Body of pancreas (tissue), 4 donors: ENCODE results near the gene TTC28. TPM values are rescaled to one million over a fixed set of nuclear protein-coding genes. Genes with fewer than 3 reads are reported as not detected.

ENCODE experiments used
- ATAC-seq: fragments of 150-250 bp; one replicate; pipeline ENCODE4 v1.9.1; 2016
- DNase-seq, 4 donors: peaks; one replicate each; pipeline ENCODE4 v3.0.0-alpha.2; 2019
- H3K27ac ChIP-seq, 4 donors: fragments of 200-600 bp; sonication (generic); 1 replicate in 3 of 4; 2 replicates in 1 of 4; pipeline versions ENCODE4 v1.5.1 to v1.6.1; 2016 to 2019; ENCODE audit warnings: mild to moderate bottlenecking in 1 of 4, mixed read lengths in 1 of 4, moderate library complexity in 1 of 4
- H3K27me3 ChIP-seq, 2 donors: fragments of 200-600 bp; sonication (generic); one replicate each; pipeline ENCODE4 v1.6.0; 2016; ENCODE audit warnings: mild to moderate bottlenecking in 1 of 2
- H3K36me3 ChIP-seq, 2 donors: fragments of 200-600 bp; sonication (generic); replicated peaks in 1 of 2; 2 replicates each; pipeline ENCODE4 v1.5.1; 2016; ENCODE audit warnings: low read depth in 2 of 2; ENCODE audit not compliant: insufficient read depth in 1 of 2
- H3K4me1 ChIP-seq: fragments of 200-600 bp; sonication (generic); one replicate; pipeline ENCODE4 v1.6.0; 2016
- H3K4me3 ChIP-seq, 2 donors: fragments of 200-600 bp; sonication (generic); 1 replicate in 1 of 2; 2 replicates in 1 of 2; pipeline ENCODE4 v1.5.1; 2016 to 2019
- H3K9me3 ChIP-seq, 3 donors: fragments of 200-600 bp; sonication (generic); 1 replicate in 2 of 3; 2 replicates in 1 of 3; pipeline ENCODE4 v1.5.1; 2016
- POLR2A ChIP-seq, 3 donors: fragments of 450-650 bp; IDR thresholded peaks; one replicate each; pipeline ENCODE4 v1.6.1; 2016; ENCODE audit warnings: antibody characterized with exemption in 3 of 3, mild to moderate bottlenecking in 2 of 3
- WGBS, 2 donors: methylation state at CpG; one replicate each; pipeline ENCODE4 v1.1.5; 2017; 5-methylcytosine and 5-hydroxymethylcytosine counted together
- intact Hi-C: fragments of 100-400 bp; cut with DNase I; formaldehyde crosslinking; loops from one replicate; pipeline ENCODE4 v1.15.1; 2023
- total RNA-seq, 2 donors: library from RNA; depleted of rRNA; stranded (reverse); fragments of >200 nt; gene quantifications; one replicate each; pipeline ENCODE4 v1.1.0, GENCODE V29; 2016
- TF ChIP-seq, protein P1 (sequence below), 7 experiments: fragments of 450-650 bp in 4 of 7; fragments of 200-600 bp in 3 of 7; sonication (generic) in 3 of 7; IDR thresholded peaks; one replicate each; pipeline ENCODE4 v1.5.1; 2016 to 2019; ENCODE audit warnings: antibody characterized with exemption in 7 of 7

The TTC28 gene
- total RNA-seq, 2 donors from 2014 or later: 21.0 to 87.3 TPM

DNA sequence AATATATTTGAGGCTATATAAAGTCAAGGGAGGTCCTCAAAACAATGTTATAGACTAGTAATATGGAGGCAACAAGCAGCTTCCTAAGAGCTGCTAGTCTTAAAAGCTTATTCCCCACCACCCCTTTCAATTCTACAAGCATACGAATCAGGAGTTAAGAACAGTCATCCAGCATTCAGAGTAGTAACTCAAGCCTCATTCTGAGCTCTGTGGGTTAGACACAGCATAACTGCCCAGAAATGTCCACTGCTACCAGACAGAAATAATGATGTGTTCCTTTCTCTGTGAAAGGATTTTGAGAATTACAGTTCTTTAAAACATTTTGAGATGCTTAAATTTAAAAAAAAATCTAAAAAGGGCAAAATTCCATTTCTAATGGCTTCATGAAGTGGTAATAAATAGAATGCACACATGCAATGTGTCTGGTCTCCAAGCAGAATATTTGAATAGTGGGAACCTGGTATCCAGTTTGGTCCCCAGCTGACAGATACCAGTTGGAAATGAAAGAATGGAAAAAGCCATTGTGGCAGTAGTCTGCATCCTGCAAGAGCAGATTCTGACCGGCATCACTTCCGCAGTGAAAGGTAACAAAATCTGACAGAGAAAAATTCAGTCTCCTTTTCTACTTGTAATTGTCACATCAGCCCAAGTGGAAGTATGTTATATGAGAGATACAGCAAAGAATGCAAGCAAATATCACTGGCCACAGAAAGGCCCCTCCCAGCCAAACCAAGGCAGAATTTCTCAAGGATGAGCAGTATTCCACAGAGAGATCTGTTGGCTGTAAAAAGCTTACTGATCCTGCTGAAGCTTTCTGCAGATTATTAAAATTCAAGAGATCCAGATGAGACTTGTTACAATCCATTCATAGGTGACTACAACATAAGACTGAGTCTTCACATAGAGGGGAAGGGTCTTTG lies 449.8 kb downstream of the TTC28 start:
- Histone ChIP-seq H3K27ac (no peak overlapping the region), H3K27me3 (no peaks in the 10 kb centered on the region), H3K9me3 (no peaks in the 10 kb centered on the region), H3K36me3 (no peaks in the 10 kb centered on the region), H3K4me3 (no peak overlapping the region), H3K4me1 (no peaks in the 10 kb centered on the region)
- DNase-seq: no peak
- no peak for ATAC-seq
- WGBS, 2 donors: 82 to 85% methylated on average over 3 of the region's 3 CpGs
- intact Hi-C loops: no loop called here
- no peak for TF ChIP-seq POLR2A (IDR thresholded peaks at IDR 0.05)
- TF ChIP-seq, protein P1, sequence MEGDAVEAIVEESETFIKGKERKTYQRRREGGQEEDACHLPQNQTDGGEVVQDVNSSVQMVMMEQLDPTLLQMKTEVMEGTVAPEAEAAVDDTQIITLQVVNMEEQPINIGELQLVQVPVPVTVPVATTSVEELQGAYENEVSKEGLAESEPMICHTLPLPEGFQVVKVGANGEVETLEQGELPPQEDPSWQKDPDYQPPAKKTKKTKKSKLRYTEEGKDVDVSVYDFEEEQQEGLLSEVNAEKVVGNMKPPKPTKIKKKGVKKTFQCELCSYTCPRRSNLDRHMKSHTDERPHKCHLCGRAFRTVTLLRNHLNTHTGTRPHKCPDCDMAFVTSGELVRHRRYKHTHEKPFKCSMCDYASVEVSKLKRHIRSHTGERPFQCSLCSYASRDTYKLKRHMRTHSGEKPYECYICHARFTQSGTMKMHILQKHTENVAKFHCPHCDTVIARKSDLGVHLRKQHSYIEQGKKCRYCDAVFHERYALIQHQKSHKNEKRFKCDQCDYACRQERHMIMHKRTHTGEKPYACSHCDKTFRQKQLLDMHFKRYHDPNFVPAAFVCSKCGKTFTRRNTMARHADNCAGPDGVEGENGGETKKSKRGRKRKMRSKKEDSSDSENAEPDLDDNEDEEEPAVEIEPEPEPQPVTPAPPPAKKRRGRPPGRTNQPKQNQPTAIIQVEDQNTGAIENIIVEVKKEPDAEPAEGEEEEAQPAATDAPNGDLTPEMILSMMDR (IDR thresholded peaks at IDR 0.05): no peak

DNA sequence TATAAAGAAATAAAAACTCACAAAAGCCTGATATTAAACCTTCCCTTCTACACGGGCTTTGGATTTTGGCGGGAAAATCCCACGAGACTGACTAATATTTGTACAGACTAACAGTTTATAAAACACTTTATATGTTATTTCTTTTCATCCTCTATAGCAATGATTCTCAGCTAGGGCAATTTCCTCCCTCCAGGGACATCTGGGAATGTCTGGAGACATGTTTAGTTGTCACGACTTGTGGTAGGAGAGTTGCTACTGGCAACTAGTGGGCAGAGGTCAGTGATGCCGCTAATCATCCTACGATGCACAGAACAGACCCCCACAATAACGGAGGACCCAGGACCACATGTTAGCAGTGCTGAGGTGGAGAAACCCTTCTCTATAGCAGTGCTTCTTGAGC lies 455.8 kb downstream of the TTC28 start:
- H3K36me3 ChIP-seq: no peaks in the 10 kb centered on the region
- H3K4me1 ChIP-seq: no peaks in the 10 kb centered on the region
- WGBS, 2 donors: 71 to 74% methylated on average over 7 of the region's 7 CpGs
- ATAC-seq (no peak), DNase-seq (no peak)
- intact Hi-C loops: no loop called here
- H3K27ac ChIP-seq: no peak overlapping the region
- no peaks in the 10 kb centered on the region for H3K9me3 ChIP-seq
- H3K4me3 ChIP-seq: no peak overlapping the region
- no peak for TF ChIP-seq POLR2A (IDR thresholded peaks at IDR 0.05)
- TF ChIP-seq, protein P1 (IDR thresholded peaks at IDR 0.05): no peak
- no peaks in the 10 kb centered on the region for H3K27me3 ChIP-seq

DNA sequence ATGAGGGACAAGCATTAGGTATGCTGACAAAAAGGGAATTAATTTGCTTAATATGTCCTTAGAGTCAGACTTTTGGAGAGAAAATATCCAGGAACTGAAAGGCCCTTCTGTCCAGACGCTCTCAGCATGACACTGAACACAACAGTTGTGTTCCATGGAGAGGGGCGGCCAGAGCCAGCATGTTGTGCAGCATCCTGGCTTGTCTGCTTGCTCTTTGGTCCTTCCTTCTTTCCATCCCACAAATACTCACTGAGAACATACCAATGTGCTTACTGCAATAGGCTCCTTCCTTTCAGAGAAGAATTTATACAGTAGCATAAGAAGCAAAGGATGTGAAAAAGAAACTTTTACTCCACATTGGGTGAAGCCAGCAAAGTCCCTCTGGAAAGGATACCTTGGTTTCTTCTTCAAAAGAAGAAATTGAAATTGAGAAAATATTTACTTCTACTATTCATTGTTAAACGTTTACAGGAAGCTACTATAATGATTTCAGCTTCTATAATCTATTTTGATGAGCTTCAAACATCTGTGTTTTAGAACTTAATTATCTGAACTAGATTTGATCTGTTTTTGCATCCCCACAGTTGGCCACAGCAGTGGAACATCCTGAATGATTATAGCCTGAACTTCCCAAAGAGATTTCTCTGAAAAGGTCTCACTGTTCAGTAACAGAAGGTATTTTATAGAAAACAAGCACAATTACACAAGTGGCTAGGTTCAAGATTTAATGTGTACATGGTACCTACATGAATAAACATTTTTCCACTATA lies 456.5 kb downstream of the TTC28 start:
- no peak for ATAC-seq
- intact Hi-C loops: no loop called here
- H3K27me3 ChIP-seq: no peaks in the 10 kb centered on the region
- no peaks in the 10 kb centered on the region for H3K9me3 ChIP-seq
- no peaks in the 10 kb centered on the region for H3K36me3 ChIP-seq
- no peak overlapping the region for H3K4me3 ChIP-seq
- DNase-seq: no peak
- WGBS, 2 donors: 55 to 73% methylated on average over 3 of the region's 3 CpGs
- H3K4me1 ChIP-seq: no peaks in the 10 kb centered on the region
- H3K27ac ChIP-seq: no peak overlapping the region
- TF ChIP-seq POLR2A (IDR thresholded peaks at IDR 0.05): no peak
- TF ChIP-seq, protein P1 (IDR thresholded peaks at IDR 0.05): no peak

DNA sequence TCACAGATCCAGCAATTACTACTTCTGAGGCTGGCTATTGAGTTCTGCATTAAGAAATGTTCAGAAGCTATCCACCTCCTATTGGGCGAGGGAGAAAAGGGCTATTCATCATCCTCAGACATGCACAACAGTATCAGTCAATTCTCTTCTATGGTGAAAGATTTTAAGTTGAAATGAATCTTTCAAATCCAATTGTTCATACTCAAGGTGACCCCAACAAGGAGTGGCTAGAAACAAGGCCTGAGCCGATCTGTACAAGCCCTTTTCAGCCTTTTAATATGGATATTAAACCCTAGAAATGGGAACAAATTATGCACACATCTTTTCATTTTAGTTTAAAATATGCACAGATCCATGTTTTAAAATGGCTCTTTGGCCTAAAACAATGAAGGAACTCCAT lies 457.1 kb downstream of the TTC28 start:
- H3K9me3 ChIP-seq: no peaks in the 10 kb centered on the region
- 60 to 75% methylated on average over 2 of the region's 2 CpGs for WGBS, 2 donors
- no peaks in the 10 kb centered on the region for H3K4me1 ChIP-seq
- H3K36me3 ChIP-seq: no peaks in the 10 kb centered on the region
- no peaks in the 10 kb centered on the region for H3K27me3 ChIP-seq
- no peak for DNase-seq
- intact Hi-C loops: no loop called here
- TF ChIP-seq POLR2A (IDR thresholded peaks at IDR 0.05): no peak
- TF ChIP-seq, protein P1 (IDR thresholded peaks at IDR 0.05): no peak
- no peak overlapping the region for H3K4me3 ChIP-seq
- ATAC-seq: no peak
- H3K27ac ChIP-seq: no peak overlapping the region
